ENCODE data around the gene GAGE12G. TPM values are rescaled to one million over a fixed set of nuclear protein-coding genes. Genes with fewer than 3 reads are reported as not detected.
"Not testable (repeated sequence)": the region's sequence is repeated elsewhere in the genome, so short reads cannot be mapped to it uniquely, and the experiment has no call there.

Gene GAGE12G, protein sequence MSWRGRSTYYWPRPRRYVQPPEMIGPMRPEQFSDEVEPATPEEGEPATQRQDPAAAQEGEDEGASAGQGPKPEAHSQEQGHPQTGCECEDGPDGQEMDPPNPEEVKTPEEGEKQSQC
- total RNA-seq = not detected in 2 replicates

DNA sequence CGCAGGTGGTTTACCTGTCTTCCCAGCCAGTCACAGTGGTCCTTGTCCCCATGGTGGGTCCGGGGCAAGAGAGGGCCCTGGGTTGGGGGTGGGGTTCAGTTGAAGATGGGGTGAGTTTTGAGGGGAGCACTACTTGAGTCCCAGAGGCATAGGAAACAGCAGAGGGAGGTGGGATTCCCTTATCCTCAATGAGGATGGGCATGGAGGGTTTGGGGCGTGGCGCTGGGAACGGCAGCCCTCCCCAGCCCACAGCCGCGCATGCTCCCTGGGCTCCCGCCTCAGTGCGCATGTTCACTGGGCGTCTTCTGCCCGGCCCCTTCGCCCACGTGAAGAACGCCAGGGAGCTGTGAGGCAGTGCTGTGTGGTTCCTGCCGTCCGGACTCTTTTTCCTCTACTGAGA, at the start of gene GAGE12G:
Gene GAGE12G, plus strand, starts transcription at position 301 of the 400 bp plus-strand sequence. CDS start 1,155 bp downstream, outside the sequence.
- intact Hi-C loops (cut with micrococcal nuclease) = not testable (repeated sequence)

- intact Hi-C loops (cut with micrococcal nuclease) = not testable (repeated sequence)
These were observed 38.3 kb upstream of the GAGE12G start, which contains the start of gene GAGE12C for GRCh38 chrX:49531877-49532276. Gene GAGE12C (plus strand): TSS chrX:49532177. CDS start chrX:49533332, 1,155 bp downstream.

- intact Hi-C loops (cut with micrococcal nuclease) = not testable (repeated sequence)
These were observed 28.8 kb upstream of the GAGE12G start, which contains the start of gene GAGE12D for GRCh38 chrX:49541433-49541832. Gene GAGE12D (plus strand): TSS chrX:49541733. CDS start chrX:49542888, 1,155 bp downstream.

DNA sequence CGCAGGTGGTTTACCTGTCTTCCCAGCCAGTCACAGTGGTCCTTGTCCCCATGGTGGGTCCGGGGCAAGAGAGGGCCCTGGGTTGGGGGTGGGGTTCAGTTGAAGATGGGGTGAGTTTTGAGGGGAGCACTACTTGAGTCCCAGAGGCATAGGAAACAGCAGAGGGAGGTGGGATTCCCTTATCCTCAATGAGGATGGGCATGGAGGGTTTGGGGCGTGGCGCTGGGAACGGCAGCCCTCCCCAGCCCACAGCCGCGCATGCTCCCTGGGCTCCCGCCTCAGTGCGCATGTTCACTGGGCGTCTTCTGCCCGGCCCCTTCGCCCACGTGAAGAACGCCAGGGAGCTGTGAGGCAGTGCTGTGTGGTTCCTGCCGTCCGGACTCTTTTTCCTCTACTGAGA, 19.2 kb upstream of the GAGE12G start, which contains the start of gene GAGE12E:
Gene GAGE12E, plus strand, starts transcription at position 301 of the 400 bp plus-strand sequence. CDS start 1,155 bp downstream, outside the sequence.
- intact Hi-C loops (cut with micrococcal nuclease) = not testable (repeated sequence)

GRCh38 chrX:49560542-49560941, 9.7 kb upstream of the GAGE12G start, which contains the start of gene GAGE12F:
Gene GAGE12F (plus strand): TSS chrX:49560842. CDS start chrX:49561997, 1,155 bp downstream.
- intact Hi-C loops (cut with micrococcal nuclease) = not testable (repeated sequence)

- intact Hi-C loops (cut with micrococcal nuclease) = not testable (repeated sequence)
These were observed 1.5 kb upstream of the GAGE12G start for GRCh38 chrX:49568728-49569127.

GRCh38 chrX:49569152-49569551, 1.0 kb upstream of the GAGE12G start:
- intact Hi-C loops (cut with micrococcal nuclease) = not testable (repeated sequence)

DNA sequence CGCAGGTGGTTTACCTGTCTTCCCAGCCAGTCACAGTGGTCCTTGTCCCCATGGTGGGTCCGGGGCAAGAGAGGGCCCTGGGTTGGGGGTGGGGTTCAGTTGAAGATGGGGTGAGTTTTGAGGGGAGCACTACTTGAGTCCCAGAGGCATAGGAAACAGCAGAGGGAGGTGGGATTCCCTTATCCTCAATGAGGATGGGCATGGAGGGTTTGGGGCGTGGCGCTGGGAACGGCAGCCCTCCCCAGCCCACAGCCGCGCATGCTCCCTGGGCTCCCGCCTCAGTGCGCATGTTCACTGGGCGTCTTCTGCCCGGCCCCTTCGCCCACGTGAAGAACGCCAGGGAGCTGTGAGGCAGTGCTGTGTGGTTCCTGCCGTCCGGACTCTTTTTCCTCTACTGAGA, 9.4 kb downstream of the GAGE12G start, which contains the start of gene GAGE12H:
Gene GAGE12H, plus strand, starts transcription at position 301 of the 400 bp plus-strand sequence. CDS start 1,155 bp downstream, outside the sequence.
- intact Hi-C loops (cut with micrococcal nuclease) = not testable (repeated sequence)

DNA sequence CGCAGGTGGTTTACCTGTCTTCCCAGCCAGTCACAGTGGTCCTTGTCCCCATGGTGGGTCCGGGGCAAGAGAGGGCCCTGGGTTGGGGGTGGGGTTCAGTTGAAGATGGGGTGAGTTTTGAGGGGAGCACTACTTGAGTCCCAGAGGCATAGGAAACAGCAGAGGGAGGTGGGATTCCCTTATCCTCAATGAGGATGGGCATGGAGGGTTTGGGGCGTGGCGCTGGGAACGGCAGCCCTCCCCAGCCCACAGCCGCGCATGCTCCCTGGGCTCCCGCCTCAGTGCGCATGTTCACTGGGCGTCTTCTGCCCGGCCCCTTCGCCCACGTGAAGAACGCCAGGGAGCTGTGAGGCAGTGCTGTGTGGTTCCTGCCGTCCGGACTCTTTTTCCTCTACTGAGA, 19.0 kb downstream of the GAGE12G start, which contains the start of gene GAGE2A:
Gene GAGE2A, plus strand, starts transcription at position 301 of the 400 bp plus-strand sequence. CDS start 1,155 bp downstream, outside the sequence.
- intact Hi-C loops (cut with micrococcal nuclease) = not testable (repeated sequence)

GRCh38 chrX:49589769-49590478, 19.7 kb downstream of the GAGE12G start:
- intact Hi-C loops (cut with micrococcal nuclease) = not testable (repeated sequence)

DNA sequence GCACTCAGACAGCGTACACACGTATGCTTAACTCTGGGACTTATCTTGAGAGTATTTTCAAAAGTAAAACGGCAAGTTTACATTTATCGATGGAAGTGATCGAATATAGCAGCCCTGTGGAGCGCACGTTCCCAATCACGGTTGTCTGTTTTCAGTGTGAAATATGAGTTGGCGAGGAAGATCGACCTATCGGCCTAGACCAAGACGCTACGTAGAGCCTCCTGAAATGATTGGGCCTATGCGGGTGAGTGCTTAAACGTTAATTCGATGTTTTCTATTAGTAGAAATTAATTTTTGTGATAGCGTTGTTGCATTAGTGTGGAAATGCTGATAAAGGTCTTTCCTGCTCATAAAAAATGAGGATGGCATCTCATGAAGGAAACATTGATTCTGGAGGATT, 20.3 kb downstream of the GAGE12G start:
- intact Hi-C loops (cut with micrococcal nuclease) = not testable (repeated sequence)

GRCh38 chrX:49598720-49599119, 28.5 kb downstream of the GAGE12G start, which contains the start of gene GAGE1:
Gene GAGE1 (plus strand): TSS chrX:49599020. CDS start chrX:49600175, 1,155 bp downstream.
- intact Hi-C loops (cut with micrococcal nuclease) = not testable (repeated sequence)

GRCh38 chrX:49610718-49611310, 40.6 kb downstream of the GAGE12G start:
- intact Hi-C loops (cut with micrococcal nuclease) = no loop called here

- intact Hi-C loops (cut with micrococcal nuclease) = no loop called here
These were observed 48.4 kb downstream of the GAGE12G start for GRCh38 chrX:49618574-49618973.

Other genes starting within 250 kb of the GAGE12G start
- not detected in 2 replicates for gene GAGE12J, start 248.4 kb upstream of the GAGE12G start, total RNA-seq
- not detected in 2 replicates for gene GAGE13, start 238.8 kb upstream of the GAGE12G start, total RNA-seq
- not detected in 2 replicates for gene GAGE12C, start 38.2 kb upstream of the GAGE12G start, total RNA-seq
- gene GAGE12D, start 28.7 kb upstream of the GAGE12G start, total RNA-seq = not detected in 2 replicates
- gene GAGE12E, start 19.1 kb upstream of the GAGE12G start, total RNA-seq = not detected in 2 replicates
- gene GAGE12F, start 9.6 kb upstream of the GAGE12G start, total RNA-seq = not detected in 2 replicates
- not detected in 2 replicates for gene GAGE12H, start 9.5 kb downstream of the GAGE12G start, total RNA-seq
- gene GAGE2A, start 19.1 kb downstream of the GAGE12G start, total RNA-seq = not detected in 2 replicates
- not detected in 2 replicates for gene GAGE1, start 28.6 kb downstream of the GAGE12G start, total RNA-seq
- gene PAGE1, start 125.6 kb downstream of the GAGE12G start, total RNA-seq = not detected in 2 replicates